ENCODE measurements around the gene ZRANB1. TPM values are rescaled to one million over a fixed set of nuclear protein-coding genes. Genes with fewer than 3 reads are reported as not detected.

Gene ZRANB1
- total and polyA plus RNA-seq, 2 of the 13 experiments (the other 11 are each of a cell fraction or from before 2014, with no cell fraction given): 10.3 to 19.6 TPM

- Histone ChIP-seq H3K9ac (ENCODE audit: insufficient read depth, low read depth, low read length) (no peak overlapping the region), H3K27ac (ENCODE audit: extremely low read length, insufficient read depth, low read length) (no peak overlapping the region), H3K4me3 (replicated peaks in 1 of 3; ENCODE audit: insufficient read depth in 1 of 3, low read depth in 2 of 3, low read length in 3 of 3) (no peak overlapping the region), H3K36me3 (replicated peaks in 1 of 2; ENCODE audit: control insufficient read depth in 1 of 2, insufficient read depth in 2 of 2, low read length in 2 of 2) (peaks cover 8 to 26% of the 10 kb centered on the region in 2 experiments), H3K4me1 (ENCODE audit: insufficient read depth, low read length) (peaks cover 7% of the 10 kb centered on the region; the same call in 1 of the 2 replicates), H3K9me3 (ENCODE audit: low read length) (no peaks in the 10 kb centered on the region), H2AFZ (ENCODE audit: low read length) (no peak overlapping the region), H4K20me1 (ENCODE audit: insufficient read depth, low read length) (no peaks in the 10 kb centered on the region; the same call in 1 of the 2 replicates), H3K4me2 (ENCODE audit: low read depth, low read length) (no peak overlapping the region), H3K27me3 (ENCODE audit: control insufficient read depth in 1 of 2, insufficient read depth in 2 of 2, low read length in 2 of 2) (no peaks in the 10 kb centered on the region), H3K79me2 (ENCODE audit: insufficient read depth, low read length) (no peaks in the 10 kb centered on the region)
- no peak for ATAC-seq
- WGBS (ENCODE audit: low lambda C conversion rate): 99% methylated on average over 10 of the region's 10 CpGs
- no peak for DNase-seq (ENCODE audit: low spot score)
- ChIA-PET CTCF (ENCODE audit: low intra/inter-chr PET ratio, low total read pairs) (no interaction called here), POLR2A (no interaction called here)
- no peak for TF ChIP-seq STAT5B (CRISPR knock-in tag; IDR thresholded peaks at IDR 0.05)
- no peak for TF ChIP-seq HDAC6 (IDR thresholded peaks at IDR 0.05; ENCODE audit: low read depth, low read length)
- TF ChIP-seq ZHX2 (IDR thresholded peaks at IDR 0.05; ENCODE audit: low read depth): no peak
- TF ChIP-seq ZHX2 (CRISPR knock-in tag; IDR thresholded peaks at IDR 0.05; ENCODE audit: borderline replicate concordance): no peak
- no peak for TF ChIP-seq BCL3 (CRISPR knock-in tag; IDR thresholded peaks at IDR 0.05)
- TF ChIP-seq ZNF773 (CRISPR knock-in tag; IDR thresholded peaks at IDR 0.05; ENCODE audit: borderline replicate concordance): no peak
- TF ChIP-seq ETV5 (CRISPR knock-in tag; IDR thresholded peaks at IDR 0.05; ENCODE audit: borderline replicate concordance): no peak
- TF ChIP-seq FOXK1 (CRISPR knock-in tag; IDR thresholded peaks at IDR 0.05; ENCODE audit: borderline replicate concordance, low read depth): no peak
- TF ChIP-seq STAT6 (CRISPR knock-in tag; IDR thresholded peaks at IDR 0.05; ENCODE audit: borderline replicate concordance): no peak
- TF ChIP-seq PHF20 (CRISPR knock-in tag; IDR thresholded peaks at IDR 0.05): no peak
- no peak for TF ChIP-seq MAFF (IDR thresholded peaks at IDR 0.05; ENCODE audit: low read depth, low read length)
- no peak for TF ChIP-seq KLF9 (CRISPR knock-in tag; IDR thresholded peaks at IDR 0.05; ENCODE audit: low read depth)
- TF ChIP-seq TSC22D2 (CRISPR knock-in tag; IDR thresholded peaks at IDR 0.05; ENCODE audit: borderline replicate concordance): no peak
- in situ Hi-C loops (cut with HindIII; ENCODE audit: extremely low pct_ligation_motif_present, low pct_unique_long_range_greater_than_20kb) (no loop called here), intact Hi-C loops (cut with micrococcal nuclease; ENCODE audit: unreplicated experiment) (no loop called here)
- no TSS peak for BruUV-seq (replicated peaks)
- FAIRE-seq: no peak
Observed at GRCh38 chr10:124989526-124989925, 47.6 kb downstream of the ZRANB1 start.

Data from HepG2 (cell line).